ENCODE data around the gene GPR158. TPM values are rescaled to one million over a fixed set of nuclear protein-coding genes. Genes with fewer than 3 reads are reported as not detected.

Gene GPR158
- total and polyA plus RNA-seq, 2 experiments from 2014 or later: 0.18 to 0.61 TPM

GRCh38 chr10:25393621-25394020 is 218.8 kb downstream of the GPR158 start:
- Histone ChIP-seq H3K27ac (no peak overlapping the region), H3K4me3 (no peak overlapping the region), H3K4me1 (ENCODE audit: low read depth) (no peaks in the 10 kb centered on the region), H3K9me3 (ENCODE audit: low read depth) (no peaks in the 10 kb centered on the region), H3K36me3 (no peaks in the 10 kb centered on the region), H3K27me3 (no peaks in the 10 kb centered on the region)
- no peak for TF ChIP-seq CTCF (IDR thresholded peaks at IDR 0.05; ENCODE audit: low read depth, low read length)
- DNase-seq (ENCODE audit: low read depth in 1 of 2, low spot score in 1 of 2): no peak

DNA sequence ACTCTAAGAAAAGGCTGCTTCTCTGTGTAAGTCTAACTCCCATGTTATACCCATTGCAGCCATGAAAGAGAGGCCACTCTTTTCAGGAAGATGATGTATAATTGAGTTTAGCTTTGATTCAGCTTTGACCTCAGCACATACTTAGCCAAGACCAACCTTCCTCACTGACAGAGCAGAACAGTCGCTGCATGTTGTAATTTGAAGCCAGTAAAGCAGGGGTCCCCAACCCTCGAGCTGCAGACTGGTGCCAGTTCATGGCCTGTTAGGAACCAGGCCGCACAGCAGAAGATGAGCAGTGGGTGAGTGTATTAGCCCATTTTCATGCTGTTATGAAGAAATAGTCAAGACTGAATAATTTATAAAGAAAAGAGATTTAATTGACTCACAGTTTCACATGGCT is 223.9 kb downstream of the GPR158 start:
- TF ChIP-seq CTCF (IDR thresholded peaks at IDR 0.05; ENCODE audit: low read depth, low read length): no peak
- DNase-seq (ENCODE audit: low read depth in 1 of 2, low spot score in 1 of 2): peak in 1 of 2 donors; percentile 14
- Histone ChIP-seq H3K4me1 (ENCODE audit: low read depth) (no peaks in the 10 kb centered on the region), H3K9me3 (ENCODE audit: low read depth) (no peaks in the 10 kb centered on the region), H3K27ac (no peak overlapping the region), H3K36me3 (no peaks in the 10 kb centered on the region), H3K27me3 (no peaks in the 10 kb centered on the region), H3K4me3 (no peak overlapping the region)

DNA sequence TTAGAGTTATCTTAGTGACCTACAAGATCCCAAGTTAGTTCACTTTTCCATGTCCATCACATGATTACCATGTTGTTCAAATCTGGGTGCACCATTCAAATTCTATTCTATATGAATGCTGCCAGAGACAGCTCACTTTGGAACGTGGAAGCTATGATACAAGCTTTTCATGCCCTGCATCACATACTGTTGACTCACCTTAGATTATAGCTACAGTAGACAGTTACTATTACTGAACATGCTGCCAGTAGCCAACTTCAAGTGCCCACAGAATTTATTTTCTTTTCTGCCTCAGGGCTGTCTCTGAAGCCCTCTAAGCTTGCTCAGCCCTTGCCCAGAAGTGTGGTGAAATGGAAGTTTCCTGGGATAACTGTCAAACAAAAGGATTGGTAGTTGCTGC is 231.1 kb downstream of the GPR158 start:
- H3K9me3 ChIP-seq (ENCODE audit: low read depth): no peaks in the 10 kb centered on the region
- H3K4me3 ChIP-seq: no peak overlapping the region
- H3K27me3 ChIP-seq: no peaks in the 10 kb centered on the region
- H3K4me1 ChIP-seq (ENCODE audit: low read depth): no peaks in the 10 kb centered on the region
- H3K27ac ChIP-seq: no peak overlapping the region
- peak in 1 of 2 donors; percentile 51 for DNase-seq (ENCODE audit: low read depth in 1 of 2, low spot score in 1 of 2)
- TF ChIP-seq CTCF (IDR thresholded peaks at IDR 0.05; ENCODE audit: low read depth, low read length): no peak
- H3K36me3 ChIP-seq: no peaks in the 10 kb centered on the region

- Histone ChIP-seq H3K9me3 (ENCODE audit: low read depth) (no peaks in the 10 kb centered on the region), H3K4me1 (ENCODE audit: low read depth) (no peaks in the 10 kb centered on the region), H3K4me3 (no peak overlapping the region), H3K27ac (no peak overlapping the region), H3K27me3 (no peaks in the 10 kb centered on the region), H3K36me3 (no peaks in the 10 kb centered on the region)
- TF ChIP-seq CTCF (IDR thresholded peaks at IDR 0.05; ENCODE audit: low read depth, low read length): no peak
- no peak for DNase-seq (ENCODE audit: low read depth in 1 of 2, low spot score in 1 of 2)
These were observed 242.8 kb downstream of the GPR158 start for GRCh38 chr10:25417611-25418010.

- no peaks in the 10 kb centered on the region for H3K4me1 ChIP-seq (ENCODE audit: low read depth)
- no peak for TF ChIP-seq CTCF (IDR thresholded peaks at IDR 0.05; ENCODE audit: low read depth, low read length)
These were observed 251.0 kb downstream of the GPR158 start for GRCh38 chr10:25425776-25426175.

GRCh38 chr10:25436431-25436830 is 261.6 kb downstream of the GPR158 start:
- H3K4me1 ChIP-seq (ENCODE audit: low read depth): peaks cover 13% of the 10 kb centered on the region
- no peak overlapping the region for H3K4me3 ChIP-seq
- TF ChIP-seq CTCF (IDR thresholded peaks at IDR 0.05; ENCODE audit: low read depth, low read length): no peak
- H3K36me3 ChIP-seq: no peaks in the 10 kb centered on the region
- no peak overlapping the region for H3K27ac ChIP-seq
- DNase-seq (ENCODE audit: low read depth in 1 of 2, low spot score in 1 of 2): peak in 1 of 2 donors; percentile 51
- H3K9me3 ChIP-seq (ENCODE audit: low read depth): no peaks in the 10 kb centered on the region
- no peaks in the 10 kb centered on the region for H3K27me3 ChIP-seq

More at GRCh38 chr10:25425776-25426175, 251.0 kb downstream of the GPR158 start:
- H3K27ac ChIP-seq: no peak overlapping the region
- no peaks in the 10 kb centered on the region for H3K27me3 ChIP-seq
- H3K36me3 ChIP-seq: no peaks in the 10 kb centered on the region
- no peaks in the 10 kb centered on the region for H3K9me3 ChIP-seq (ENCODE audit: low read depth)
- H3K4me3 ChIP-seq: no peak overlapping the region
- DNase-seq (ENCODE audit: low read depth in 1 of 2, low spot score in 1 of 2): peak in 1 of 2 donors; percentile 78

All from cardiac muscle cell (in vitro differentiated cells and primary cell).